WTC11 (cell line): ENCODE measurements around the gene CCNG2. TPM values are rescaled to one million over a fixed set of nuclear protein-coding genes. Genes with fewer than 3 reads are reported as not detected.

Experiments used
- ATAC-seq: fragments of 200-7000 bp; cut with Tn5 transposase; 2 replicates; pipeline ENCODE4 v1.10.0; 2021; ENCODE audit warnings: mild to moderate bottlenecking, moderate library complexity
- CTCF ChIA-PET: fragments of 300-600 bp; sonication (Branson Sonifier 250); formaldehyde crosslinking; loops from one replicate; lab custom pipeline; 2021; ENCODE audit warnings: antibody characterized with exemption; lab: Charles Lee
- POLR2A ChIA-PET: fragments of 350-600 bp; sonication (Branson Sonifier 250); formaldehyde crosslinking; loops from one replicate; lab custom pipeline; 2021; ENCODE audit warnings: antibody characterized with exemption; lab: Charles Lee
- DNase-seq: peaks from one replicate; pipeline ENCODE4 v3.0.0; 2021; ENCODE audit warnings: low spot score
- H3K27ac Mint-ChIP-seq: 2 replicates; pipeline ENCODE4 v1.8.0; 2021; ENCODE audit warnings: mixed read lengths
- H3K27me3 Mint-ChIP-seq: 2 replicates; pipeline ENCODE4 v1.8.0; 2021; ENCODE audit warnings: low read depth, mild to moderate bottlenecking, moderate library complexity, mixed read lengths
- H3K36me3 Mint-ChIP-seq: 2 replicates; pipeline ENCODE4 v1.8.0; 2021; ENCODE audit warnings: mixed read lengths
- H3K4me1 Mint-ChIP-seq: 2 replicates; pipeline ENCODE4 v1.8.0; 2022; ENCODE audit warnings: mixed read lengths
- H3K4me3 Mint-ChIP-seq: 2 replicates; pipeline ENCODE4 v1.8.0; 2021; ENCODE audit warnings: mild to moderate bottlenecking, moderate library complexity, mixed read lengths
- H3K9me3 Mint-ChIP-seq: 2 replicates; pipeline ENCODE4 v1.8.0; 2021; ENCODE audit warnings: mixed read lengths
- AFF4 ChIP-seq: sonication (generic); formaldehyde crosslinking; IDR thresholded peaks from 2 replicates; pipeline ENCODE4 v1.8.1; 2023; ENCODE audit warnings: mild to moderate bottlenecking, missing genetic modification reagents, borderline replicate concordance
- ATF1 ChIP-seq: sonication (generic); formaldehyde crosslinking; IDR thresholded peaks from 2 replicates; pipeline ENCODE4 v1.8.1; 2023; ENCODE audit warnings: mild to moderate bottlenecking, moderate library complexity, missing genetic modification reagents
- CBFB ChIP-seq: sonication (generic); formaldehyde crosslinking; IDR thresholded peaks from 2 replicates; pipeline ENCODE4 v1.8.1; 2022; ENCODE audit warnings: mild to moderate bottlenecking, low read depth, missing genetic modification reagents
- CDX4 ChIP-seq: fragments of 250-450 bp; sonication (Bioruptor Pico); IDR thresholded peaks from 2 replicates; pipeline ENCODE4 v1.9.0; 2021; ENCODE audit warnings: moderate library complexity, mild to moderate bottlenecking, inconsistent platforms, borderline replicate concordance
- CREM ChIP-seq: sonication (generic); formaldehyde crosslinking; IDR thresholded peaks from 2 replicates; pipeline ENCODE4 v1.8.1; 2022; ENCODE audit warnings: mild to moderate bottlenecking, missing genetic modification reagents, moderate library complexity
- ETV6 ChIP-seq: sonication (generic); formaldehyde crosslinking; IDR thresholded peaks from 2 replicates; pipeline ENCODE4 v1.8.1; 2022; ENCODE audit warnings: mild to moderate bottlenecking, missing genetic modification reagents
- GABPB1 ChIP-seq: sonication (generic); formaldehyde crosslinking; IDR thresholded peaks from 2 replicates; pipeline ENCODE4 v1.8.1; 2023; ENCODE audit warnings: mild to moderate bottlenecking, missing genetic modification reagents
- PRDM15 ChIP-seq: sonication (generic); formaldehyde crosslinking; IDR thresholded peaks from 2 replicates; pipeline ENCODE4 v1.8.0; 2022; ENCODE audit warnings: missing genetic modification reagents
- PRRX2 ChIP-seq: fragments of 250-450 bp; sonication (Bioruptor Pico); IDR thresholded peaks from 2 replicates; pipeline ENCODE4 v1.8.0; 2021; ENCODE audit warnings: mild to moderate bottlenecking
- TP53 ChIP-seq: sonication (generic); formaldehyde crosslinking; IDR thresholded peaks from 2 replicates; pipeline ENCODE4 v1.8.1; 2023; ENCODE audit warnings: mild to moderate bottlenecking, missing genetic modification reagents
- USF1 ChIP-seq: sonication (generic); formaldehyde crosslinking; IDR thresholded peaks from 2 replicates; pipeline ENCODE4 v1.8.0; 2022; ENCODE audit warnings: mild to moderate bottlenecking, missing genetic modification reagents
- ZNF219 ChIP-seq: sonication (generic); formaldehyde crosslinking; IDR thresholded peaks from 2 replicates; pipeline ENCODE4 v1.8.0; 2023; ENCODE audit warnings: missing genetic modification reagents, mild to moderate bottlenecking, borderline replicate concordance
- ZNF317 ChIP-seq: sonication (generic); formaldehyde crosslinking; IDR thresholded peaks from 2 replicates; pipeline ENCODE4 v1.8.1; 2023; ENCODE audit warnings: low read depth, mild to moderate bottlenecking, moderate library complexity, missing genetic modification reagents, borderline replicate concordance
- ZNF423 ChIP-seq: fragments of 250-450 bp; sonication (Bioruptor Pico); IDR thresholded peaks from 2 replicates; pipeline ENCODE4 v2.1.2; 2022; ENCODE audit warnings: mild to moderate bottlenecking, moderate library complexity
- ZSCAN18 ChIP-seq: fragments of 250-450 bp; sonication (Bioruptor Pico); IDR thresholded peaks from 2 replicates; pipeline ENCODE4 v2.1.2; 2022; ENCODE audit warnings: mild to moderate bottlenecking, moderate library complexity
- total RNA-seq: library from RNA; stranded (reverse); gene quantifications from 3 replicates; pipeline ENCODE4 v1.2.3, GENCODE V29; 2021
- TF ChIP-seq, protein P1 (sequence below): fragments of 250-450 bp; sonication (Bioruptor Pico); conservative IDR thresholded peaks from 2 replicates; pipeline ENCODE4 v1.9.0; 2021; ENCODE audit warnings: mild to moderate bottlenecking
- TF ChIP-seq, protein P2 (sequence below): sonication (generic); formaldehyde crosslinking; IDR thresholded peaks from 2 replicates; pipeline ENCODE4 v1.8.1; 2023; ENCODE audit warnings: mild to moderate bottlenecking, missing genetic modification reagents, moderate library complexity
- TF ChIP-seq, protein P3 (sequence below): sonication (generic); formaldehyde crosslinking; conservative IDR thresholded peaks from 2 replicates; pipeline ENCODE4 v1.8.1; 2022; ENCODE audit warnings: mild to moderate bottlenecking, missing genetic modification reagents
- TF ChIP-seq, protein P4 (sequence below): sonication (generic); formaldehyde crosslinking; IDR thresholded peaks from 2 replicates; pipeline ENCODE4 v1.8.1; 2022; ENCODE audit warnings: mild to moderate bottlenecking, missing genetic modification reagents, moderate library complexity, borderline replicate concordance

CCNG2 gene
- total RNA-seq, 1 experiment from 2014 or later: 18.9 TPM

- TF ChIP-seq, protein P1, sequence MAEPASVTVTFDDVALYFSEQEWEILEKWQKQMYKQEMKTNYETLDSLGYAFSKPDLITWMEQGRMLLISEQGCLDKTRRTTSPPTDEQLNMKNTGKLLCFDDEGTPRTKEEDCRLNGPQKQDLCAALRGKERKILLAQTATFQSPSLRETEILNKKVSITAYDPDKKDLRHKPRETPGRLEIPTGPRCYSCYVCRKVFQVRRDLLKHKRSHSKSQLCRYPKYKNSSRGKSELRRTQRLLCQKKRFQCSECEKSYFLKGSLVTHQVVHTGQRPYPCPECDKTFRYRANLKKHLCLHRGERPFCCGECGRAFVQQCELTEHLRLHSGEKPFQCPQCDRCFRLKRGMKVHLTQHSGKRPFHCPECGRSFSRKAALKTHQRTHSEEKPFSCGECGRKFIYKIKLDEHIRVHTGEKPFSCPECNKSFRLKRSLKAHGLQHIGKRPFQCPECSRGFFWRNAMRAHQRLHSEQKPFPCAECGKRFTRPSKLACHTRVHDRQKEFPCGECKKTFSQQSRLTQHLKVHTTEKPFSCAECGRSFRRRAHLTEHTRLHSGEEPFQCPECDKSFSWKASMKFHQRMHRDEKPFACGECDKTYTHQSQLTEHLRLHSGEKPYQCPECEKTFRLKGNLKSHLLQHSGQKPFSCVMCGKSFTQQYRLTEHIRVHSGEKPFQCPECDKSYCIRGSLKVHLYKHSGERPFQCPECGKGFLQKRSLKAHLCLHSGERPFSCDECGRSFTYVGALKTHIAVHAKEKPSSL (CRISPR knock-in tag): no peak
- TF ChIP-seq, protein P2, sequence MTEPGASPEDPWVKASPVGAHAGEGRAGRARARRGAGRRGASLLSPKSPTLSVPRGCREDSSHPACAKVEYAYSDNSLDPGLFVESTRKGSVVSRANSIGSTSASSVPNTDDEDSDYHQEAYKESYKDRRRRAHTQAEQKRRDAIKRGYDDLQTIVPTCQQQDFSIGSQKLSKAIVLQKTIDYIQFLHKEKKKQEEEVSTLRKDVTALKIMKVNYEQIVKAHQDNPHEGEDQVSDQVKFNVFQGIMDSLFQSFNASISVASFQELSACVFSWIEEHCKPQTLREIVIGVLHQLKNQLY (CRISPR knock-in tag): no peak
- no peak for TF ChIP-seq CREM (CRISPR knock-in tag)
- no peak for TF ChIP-seq TP53 (CRISPR knock-in tag)
Observed at GRCh38 chr4:77184974-77185373, 28.0 kb downstream of the CCNG2 start (continued).

GRCh38 chr4:77185686-77186085 is 28.7 kb downstream of the CCNG2 start:
- TF ChIP-seq CREM (CRISPR knock-in tag): no peak
- TF ChIP-seq, protein P3, sequence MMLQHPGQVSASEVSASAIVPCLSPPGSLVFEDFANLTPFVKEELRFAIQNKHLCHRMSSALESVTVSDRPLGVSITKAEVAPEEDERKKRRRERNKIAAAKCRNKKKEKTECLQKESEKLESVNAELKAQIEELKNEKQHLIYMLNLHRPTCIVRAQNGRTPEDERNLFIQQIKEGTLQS (CRISPR knock-in tag): no peak
- TF ChIP-seq ZNF423: no peak
- no peak for TF ChIP-seq ZSCAN18
- TF ChIP-seq CBFB (CRISPR knock-in tag): no peak
- TF ChIP-seq PRRX2 (CRISPR knock-in tag): no peak
- no peak for TF ChIP-seq CDX4 (CRISPR knock-in tag)
- TF ChIP-seq ZNF317 (CRISPR knock-in tag): no peak
- peaks cover 52% of the 10 kb centered on the region for H3K27me3 Mint-ChIP-seq
- no peaks in the 10 kb centered on the region for H3K4me1 Mint-ChIP-seq
- no peak overlapping the region for H3K4me3 Mint-ChIP-seq
- no peak for ATAC-seq
- no peak overlapping the region for H3K27ac Mint-ChIP-seq
- no peak for DNase-seq
- H3K36me3 Mint-ChIP-seq: no peaks in the 10 kb centered on the region
- no peaks in the 10 kb centered on the region for H3K9me3 Mint-ChIP-seq
- POLR2A ChIA-PET: no interaction called here
- CTCF ChIA-PET: no interaction called here

GRCh38 chr4:77187322-77187721 is 30.3 kb downstream of the CCNG2 start:
- no peak for ATAC-seq
- TF ChIP-seq USF1 (no peak), AFF4 (CRISPR knock-in tag) (no peak), GABPB1 (CRISPR knock-in tag) (no peak), PRDM15 (CRISPR knock-in tag) (no peak), ZNF219 (CRISPR knock-in tag) (no peak), ATF1 (CRISPR knock-in tag) (no peak), ETV6 (CRISPR knock-in tag) (no peak)
- TF ChIP-seq, protein P4, sequence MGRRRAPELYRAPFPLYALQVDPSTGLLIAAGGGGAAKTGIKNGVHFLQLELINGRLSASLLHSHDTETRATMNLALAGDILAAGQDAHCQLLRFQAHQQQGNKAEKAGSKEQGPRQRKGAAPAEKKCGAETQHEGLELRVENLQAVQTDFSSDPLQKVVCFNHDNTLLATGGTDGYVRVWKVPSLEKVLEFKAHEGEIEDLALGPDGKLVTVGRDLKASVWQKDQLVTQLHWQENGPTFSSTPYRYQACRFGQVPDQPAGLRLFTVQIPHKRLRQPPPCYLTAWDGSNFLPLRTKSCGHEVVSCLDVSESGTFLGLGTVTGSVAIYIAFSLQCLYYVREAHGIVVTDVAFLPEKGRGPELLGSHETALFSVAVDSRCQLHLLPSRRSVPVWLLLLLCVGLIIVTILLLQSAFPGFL (CRISPR knock-in tag): no peak

More at GRCh38 chr4:77187322-77187721, 30.3 kb downstream of the CCNG2 start:
- Mint-ChIP-seq H3K27me3 (peaks cover 53% of the 10 kb centered on the region), H3K4me3 (no peak overlapping the region), H3K36me3 (no peaks in the 10 kb centered on the region), H3K9me3 (no peaks in the 10 kb centered on the region), H3K4me1 (no peaks in the 10 kb centered on the region), H3K27ac (no peak overlapping the region)
- POLR2A ChIA-PET: no interaction called here
- CTCF ChIA-PET: interaction anchor here (1.0 kb wide), 1 partner anchor 13 kb away, joined by 3 read pairs; no protein-coding TSS in a partner anchor
- DNase-seq: no peak
